Heart right ventricle (tissue), 16 donors: ENCODE data around the gene GOLGA6L6. TPM values are rescaled to one million over a fixed set of nuclear protein-coding genes. Genes with fewer than 3 reads are reported as not detected.
"Not testable (repeated sequence)": the region's sequence is repeated elsewhere in the genome, so short reads cannot be mapped to it uniquely, and the experiment has no call there.

ENCODE experiments used
- ATAC-seq, 8 donors: fragments of 200-7000 bp; cut with Tn5 transposase; one replicate each; pipeline ENCODE4 v1.9.1; 2020; ENCODE audit warnings: mild to moderate bottlenecking in 8 of 8, moderate library complexity in 8 of 8, moderate number of reproducible peaks in 1 of 8
- DNase-seq, 2 donors: peaks; one replicate each; pipeline ENCODE4 v3.0.0-alpha.2; 2020
- H3K27ac ChIP-seq, 10 donors: fragments of 200-600 bp; sonication (generic) in 2 of 10; one replicate each; pipeline versions ENCODE4 v1.5.0 to v1.8.0; 2020 to 2022; ENCODE audit warnings: mild to moderate bottlenecking in 3 of 10
- H3K27me3 ChIP-seq, 7 donors: fragments of 200-600 bp; one replicate each; pipeline ENCODE4 v1.8.0; 2021 to 2022; ENCODE audit warnings: mild to moderate bottlenecking in 2 of 7
- H3K36me3 ChIP-seq, 9 donors: fragments of 200-600 bp; sonication (generic) in 1 of 9; one replicate each; pipeline versions ENCODE4 v1.5.0 to v1.8.0; 2020 to 2022; ENCODE audit warnings: mild to moderate bottlenecking in 2 of 9
- H3K4me1 ChIP-seq, 9 donors: fragments of 200-600 bp; sonication (generic) in 1 of 9; one replicate each; pipeline versions ENCODE4 v1.5.0 to v1.8.0; 2020 to 2022; ENCODE audit warnings: mild to moderate bottlenecking in 4 of 9
- H3K4me3 ChIP-seq, 10 donors: fragments of 200-600 bp; sonication (generic) in 2 of 10; one replicate each; pipeline versions ENCODE4 v1.5.0 to v1.8.0; 2020 to 2022; ENCODE audit warnings: mild to moderate bottlenecking in 7 of 10, moderate library complexity in 2 of 10
- H3K9me3 ChIP-seq, 11 donors: fragments of 200-600 bp in 10 of 11; sonication (generic) in 2 of 11; one replicate each; pipeline versions ENCODE4 v1.5.0 to v1.8.0; 2013 to 2022; ENCODE audit warnings: mild to moderate bottlenecking in 2 of 11, control low read depth in 1 of 11, moderate library complexity in 1 of 11
- WGBS, 2 donors: extraction: QIAGEN DNeasy Blood & Tissue Kit; methylation state at CpG; one replicate each; pipeline ENCODE4 v1.1.7; 2013; ENCODE audit warnings: inconsistent platforms in 1 of 2; 5-methylcytosine and 5-hydroxymethylcytosine counted together
- intact Hi-C, 10 donors: fragments of 100-400 bp; cut with DNase I; formaldehyde crosslinking; loops; one replicate each; pipeline versions ENCODE4 v1.11.1 to v1.14.2; 2022
- polyA plus RNA-seq, 2 donors: library from polyadenylated mRNA; stranded (reverse); fragments of 200-250 nt; gene quantifications; one replicate each; pipeline ENCODE4 v1.2.3, GENCODE V29; 2013
- total RNA-seq, 10 donors: library from RNA; stranded (reverse); fragmentation: NEBNext Ultra II Directional in 3 of 10; extraction: Animal tissue kit (Norgen Biotek cat#: 25700) in 3 of 10; gene quantifications; one replicate each; pipeline versions ENCODE4 v1.2.1 to v1.2.4, GENCODE V29; 2021 to 2023
- donor health status: Arrhythmogenic right ventricular cardiomyopathy.
- donor health status: ischemic (EF 13 %, LVEDD 7.1; RV severe dilation, severe dysfunction).
- donor health status: healthy with polysubstance abuse.
- donor health status: DM: no; HTN: yes; CAD: no.
- donor health status: DM: no; HTN: no; CAD: no.
- donor health status: ischemic (EF 25% LVEDD 6.9; RV normal size, moderate dysfunction).
- donor health status: ischemic (EF 25% LVEDD 5.7; RV mildly dilated, moderate dysfunction).
- donor health status: healthy.
- donor health status: DM: yes; HTN: yes; CAD: no.
- donor health status: Ischemic cardiomyopathy.
- donor health status: ischemic (EF 35%, LVEDD 5.7; RV mildly dilated, moderate dysfunction).
- donor health status: nonischemic (EF 11% LVEDD 7.7; RV severe dilation, severe dysfunction).
- donor health status: DM: yes; HTN: yes; CAD: no.
- donor health status: PGD.
- donor health status: ischemic (EF 29% LVEDD 5.4; RV normal size, mild dysfunction).
- donor health status: nonischemic (EF 23%, LVEDD 6.1; RV moderate dilation, normal function).

GOLGA6L6 gene
- total and polyA plus RNA-seq, 12 donors, result not detected

DNA sequence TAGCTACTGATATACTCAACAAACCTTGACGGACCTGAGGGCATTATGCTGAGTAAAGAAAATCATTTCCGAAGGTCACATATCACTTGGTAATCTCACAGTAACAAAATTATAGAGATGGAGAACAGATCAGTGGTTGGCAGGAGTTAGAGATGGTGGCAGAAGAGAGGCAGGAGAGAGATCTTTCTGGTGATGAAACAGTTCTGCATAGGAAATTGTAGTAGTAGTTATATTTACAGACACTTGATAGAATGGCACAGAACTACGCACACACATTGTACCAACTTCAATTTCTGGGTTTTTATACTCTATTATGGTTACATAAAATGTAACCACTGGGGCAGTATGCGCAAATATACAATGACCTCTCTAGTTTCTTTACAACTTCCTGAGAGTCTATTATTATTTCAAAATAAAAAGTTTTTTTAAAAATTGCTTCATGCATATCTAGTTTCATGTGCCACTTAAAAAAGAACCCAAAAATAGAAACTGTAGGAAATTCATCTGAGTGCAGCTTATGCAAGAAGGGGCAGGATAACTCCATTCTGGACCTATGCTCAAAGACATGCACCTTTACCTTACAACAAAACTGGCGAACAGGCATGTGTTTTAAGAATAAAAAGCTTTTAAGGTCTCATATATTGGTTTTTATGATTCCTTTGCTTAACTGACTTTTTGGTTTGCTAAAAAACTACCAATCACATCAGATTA lies 39.9 kb downstream of the GOLGA6L6 start:
- WGBS, 2 donors, result no CpG with 5 or more reads among the region's 5 CpGs
- H3K4me3 ChIP-seq, ATAC-seq, intact Hi-C loops, H3K9me3 ChIP-seq, H3K27ac ChIP-seq, H3K27me3 ChIP-seq, DNase-seq, H3K4me1 ChIP-seq, H3K36me3 ChIP-seq: not testable (repeated sequence)

DNA sequence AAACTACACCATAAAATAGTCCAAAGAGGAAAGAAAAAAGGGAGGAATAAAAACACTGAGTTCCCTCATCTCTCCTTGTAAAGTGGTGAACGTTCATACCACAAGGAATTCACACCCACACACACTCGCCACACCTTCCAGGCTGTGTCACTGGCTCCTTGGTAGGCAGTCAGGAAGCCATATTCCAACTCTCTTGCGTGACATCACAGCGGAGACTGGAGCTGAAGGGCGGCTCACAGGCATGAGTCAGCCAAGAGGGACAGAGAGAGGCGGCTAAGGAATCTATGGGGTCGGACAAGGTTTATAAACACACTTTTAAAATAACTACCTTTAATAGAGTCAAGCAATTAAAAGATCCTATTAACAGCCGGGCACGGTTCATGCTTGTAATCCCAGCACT lies 43.8 kb downstream of the GOLGA6L6 start:
- ATAC-seq, intact Hi-C loops, DNase-seq, H3K27me3 ChIP-seq, H3K9me3 ChIP-seq, H3K36me3 ChIP-seq, H3K4me3 ChIP-seq, H3K4me1 ChIP-seq, H3K27ac ChIP-seq: not testable (repeated sequence)
- WGBS, 2 donors, result 63 to 68% methylated on average over 4 of the region's 9 CpGs

DNA sequence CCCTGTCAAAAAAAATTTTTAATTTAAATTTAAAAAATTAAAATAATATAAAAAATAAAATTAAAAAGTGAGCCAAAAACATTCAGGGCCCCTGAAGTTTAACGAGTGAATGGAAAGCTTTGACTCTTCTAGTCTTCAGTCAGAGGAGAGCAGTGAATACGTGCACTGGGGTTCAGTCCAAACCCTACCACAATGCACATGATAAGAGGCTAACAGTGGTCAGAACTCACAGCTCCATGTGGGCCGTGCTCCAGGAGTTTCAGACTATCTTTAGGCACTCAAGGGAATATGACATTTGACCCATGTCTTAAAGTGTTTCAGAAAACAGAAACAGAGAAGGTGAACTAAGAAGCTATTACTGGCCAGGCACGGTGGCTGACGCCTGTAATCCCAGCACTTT lies 48.6 kb downstream of the GOLGA6L6 start:
- H3K36me3 ChIP-seq, H3K27me3 ChIP-seq, DNase-seq, H3K4me1 ChIP-seq, H3K4me3 ChIP-seq, intact Hi-C loops, H3K27ac ChIP-seq, H3K9me3 ChIP-seq: not testable (repeated sequence)
- 58 to 68% methylated on average over 1 to 2 of the region's 5 CpGs for WGBS, 2 donors
- peak in 5 of 8 donors; percentile 53 to 85 (median 78) for ATAC-seq

DNA sequence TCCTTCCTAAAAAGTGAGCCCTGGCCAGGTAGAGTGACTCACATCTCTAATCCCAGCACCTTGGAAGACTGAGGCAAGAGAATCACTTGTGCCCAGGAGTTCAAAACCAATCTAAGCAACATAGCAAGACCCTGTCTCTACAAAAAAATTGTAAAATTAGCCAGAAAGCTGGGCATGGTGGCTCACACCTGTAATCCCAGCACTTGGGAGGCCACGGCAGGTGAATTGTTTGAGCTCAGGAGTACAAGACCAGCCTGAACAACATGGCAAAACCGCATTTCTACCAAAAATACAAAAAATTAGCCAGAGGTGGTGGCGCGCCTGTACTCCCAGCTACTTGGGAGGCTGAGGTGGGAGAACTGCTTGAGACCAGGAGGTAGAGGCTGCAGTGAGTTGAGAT lies 49.0 kb downstream of the GOLGA6L6 start:
- H3K4me1 ChIP-seq, H3K9me3 ChIP-seq, H3K36me3 ChIP-seq, DNase-seq, H3K4me3 ChIP-seq, H3K27me3 ChIP-seq, H3K27ac ChIP-seq, ATAC-seq, intact Hi-C loops: not testable (repeated sequence)
- WGBS, 2 donors, result 66 to 73% methylated on average over 2 of the region's 4 CpGs

DNA sequence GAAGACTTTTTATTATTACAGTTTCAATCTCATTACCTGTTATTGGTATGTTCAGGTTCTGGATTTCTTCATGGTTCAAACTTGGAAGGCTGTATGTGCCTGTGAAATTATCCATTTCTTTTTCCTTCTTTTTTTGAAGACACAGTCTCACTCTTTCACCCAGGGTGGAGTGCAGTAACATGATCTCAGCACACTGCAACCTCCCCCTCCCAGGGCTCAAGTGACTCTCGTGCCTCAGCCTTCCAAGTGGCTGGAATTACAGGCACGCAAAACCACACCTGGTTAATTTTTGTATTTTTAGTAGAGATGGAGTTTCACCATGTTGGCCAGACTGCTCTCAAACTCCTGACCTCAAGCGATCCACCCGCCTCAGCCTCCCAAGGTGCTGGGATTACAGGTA lies 52.3 kb downstream of the GOLGA6L6 start:
- H3K4me1 ChIP-seq, H3K4me3 ChIP-seq, H3K27me3 ChIP-seq, H3K27ac ChIP-seq, H3K36me3 ChIP-seq, ATAC-seq, H3K9me3 ChIP-seq, intact Hi-C loops, DNase-seq: not testable (repeated sequence)
- WGBS, 2 donors, result 88 to 90% methylated on average over 3 of the region's 4 CpGs
